ENCODE results near the gene OSBPL10. TPM values are rescaled to one million over a fixed set of nuclear protein-coding genes. Genes with fewer than 3 reads are reported as not detected.

OSBPL10 gene
- total RNA-seq, 4 donors from 2014 or later: 30.0 to 49.7 (median 43.7) TPM

DNA sequence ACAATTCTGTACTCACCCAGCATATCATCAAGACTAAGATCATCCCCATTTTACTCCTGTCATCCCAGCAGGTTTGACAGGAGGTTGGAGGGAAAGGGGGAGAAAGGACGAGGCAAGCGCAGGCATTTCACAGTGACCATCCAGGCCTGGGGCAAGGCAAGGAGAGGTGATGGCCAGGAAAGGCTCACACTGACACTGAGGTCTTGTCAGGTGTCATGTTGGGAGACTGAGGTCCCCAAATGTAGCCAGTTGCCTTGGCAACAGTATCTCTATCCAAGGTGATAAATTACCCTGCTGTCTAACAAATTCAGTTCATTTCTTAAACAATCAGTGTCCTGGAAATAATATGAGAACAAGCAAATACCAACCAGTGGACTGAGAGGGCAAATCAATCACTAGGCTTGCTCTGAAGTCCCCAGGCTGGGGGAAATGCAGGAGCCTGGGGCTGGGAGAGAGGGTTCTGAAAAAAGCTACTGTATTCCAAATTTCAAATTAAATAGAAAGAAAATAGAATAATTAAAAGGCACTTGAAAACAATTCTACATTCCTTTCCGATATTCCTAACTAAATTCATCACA lies 172.8 kb downstream of the OSBPL10 start:
- DNase-seq: no peak
- Histone ChIP-seq H3K36me3 (no peaks in the 10 kb centered on the region), H3K27me3 (no peaks in the 10 kb centered on the region), H3K4me1 (no peaks in the 10 kb centered on the region), H3K9me3 (no peaks in the 10 kb centered on the region), H3K4me3 (no peak overlapping the region), H3K27ac (no peak overlapping the region)
- intact Hi-C loops (cut with DNase I; ENCODE audit: low total_unique reads): no loop called here
- TF ChIP-seq, protein P1, sequence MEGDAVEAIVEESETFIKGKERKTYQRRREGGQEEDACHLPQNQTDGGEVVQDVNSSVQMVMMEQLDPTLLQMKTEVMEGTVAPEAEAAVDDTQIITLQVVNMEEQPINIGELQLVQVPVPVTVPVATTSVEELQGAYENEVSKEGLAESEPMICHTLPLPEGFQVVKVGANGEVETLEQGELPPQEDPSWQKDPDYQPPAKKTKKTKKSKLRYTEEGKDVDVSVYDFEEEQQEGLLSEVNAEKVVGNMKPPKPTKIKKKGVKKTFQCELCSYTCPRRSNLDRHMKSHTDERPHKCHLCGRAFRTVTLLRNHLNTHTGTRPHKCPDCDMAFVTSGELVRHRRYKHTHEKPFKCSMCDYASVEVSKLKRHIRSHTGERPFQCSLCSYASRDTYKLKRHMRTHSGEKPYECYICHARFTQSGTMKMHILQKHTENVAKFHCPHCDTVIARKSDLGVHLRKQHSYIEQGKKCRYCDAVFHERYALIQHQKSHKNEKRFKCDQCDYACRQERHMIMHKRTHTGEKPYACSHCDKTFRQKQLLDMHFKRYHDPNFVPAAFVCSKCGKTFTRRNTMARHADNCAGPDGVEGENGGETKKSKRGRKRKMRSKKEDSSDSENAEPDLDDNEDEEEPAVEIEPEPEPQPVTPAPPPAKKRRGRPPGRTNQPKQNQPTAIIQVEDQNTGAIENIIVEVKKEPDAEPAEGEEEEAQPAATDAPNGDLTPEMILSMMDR (IDR thresholded peaks at IDR 0.05): no peak
- no peak for TF ChIP-seq POLR2A (IDR thresholded peaks at IDR 0.05)

DNA sequence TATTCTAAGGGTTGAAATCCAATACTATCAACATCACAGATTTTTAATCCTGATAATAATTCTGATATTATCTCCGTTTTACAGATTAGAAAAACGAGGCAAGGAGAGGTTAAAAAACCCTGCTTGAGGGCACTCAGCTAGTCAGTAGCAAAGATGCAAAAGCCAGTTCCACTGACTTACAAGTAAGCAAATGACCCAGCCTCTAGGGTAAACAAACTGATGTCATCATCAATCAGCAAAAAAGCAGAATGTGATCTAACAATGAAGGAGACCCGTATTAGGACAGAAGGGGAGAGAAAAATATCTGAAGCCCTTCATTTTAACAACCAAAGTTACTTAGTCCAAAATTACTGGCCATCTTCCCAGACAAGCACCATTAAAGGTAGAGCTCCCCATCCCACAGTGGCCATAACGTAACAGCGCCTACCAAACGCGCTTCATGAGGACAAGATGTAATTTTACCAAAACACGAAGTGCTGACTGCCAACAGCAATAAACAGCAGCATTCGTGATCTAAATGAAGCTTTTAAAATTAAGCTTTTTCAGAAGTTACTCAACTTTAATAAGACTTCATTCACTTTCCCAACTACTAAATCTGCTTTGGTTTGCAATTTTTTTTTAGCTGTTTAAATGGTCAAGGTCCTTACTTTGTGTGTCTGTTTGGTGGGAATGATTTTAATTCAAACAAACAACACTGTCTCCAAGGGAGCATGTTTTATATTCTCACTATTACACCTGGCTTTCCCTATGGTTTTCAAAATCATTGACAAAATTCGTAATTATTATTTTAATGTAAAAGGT lies 176.6 kb downstream of the OSBPL10 start:
- H3K27me3 ChIP-seq: no peaks in the 10 kb centered on the region
- DNase-seq: peak; percentile 39 to 67
- H3K9me3 ChIP-seq: no peaks in the 10 kb centered on the region
- H3K27ac ChIP-seq: peak overlapping the region in 1 of 2 donors; percentile 18
- no peaks in the 10 kb centered on the region for H3K4me1 ChIP-seq
- TF ChIP-seq POLR2A (IDR thresholded peaks at IDR 0.05): no peak
- TF ChIP-seq, protein P1 (IDR thresholded peaks at IDR 0.05): no peak
- intact Hi-C loops (cut with DNase I; ENCODE audit: low total_unique reads): no loop called here
- no peaks in the 10 kb centered on the region for H3K36me3 ChIP-seq
- H3K4me3 ChIP-seq: no peak overlapping the region

DNA sequence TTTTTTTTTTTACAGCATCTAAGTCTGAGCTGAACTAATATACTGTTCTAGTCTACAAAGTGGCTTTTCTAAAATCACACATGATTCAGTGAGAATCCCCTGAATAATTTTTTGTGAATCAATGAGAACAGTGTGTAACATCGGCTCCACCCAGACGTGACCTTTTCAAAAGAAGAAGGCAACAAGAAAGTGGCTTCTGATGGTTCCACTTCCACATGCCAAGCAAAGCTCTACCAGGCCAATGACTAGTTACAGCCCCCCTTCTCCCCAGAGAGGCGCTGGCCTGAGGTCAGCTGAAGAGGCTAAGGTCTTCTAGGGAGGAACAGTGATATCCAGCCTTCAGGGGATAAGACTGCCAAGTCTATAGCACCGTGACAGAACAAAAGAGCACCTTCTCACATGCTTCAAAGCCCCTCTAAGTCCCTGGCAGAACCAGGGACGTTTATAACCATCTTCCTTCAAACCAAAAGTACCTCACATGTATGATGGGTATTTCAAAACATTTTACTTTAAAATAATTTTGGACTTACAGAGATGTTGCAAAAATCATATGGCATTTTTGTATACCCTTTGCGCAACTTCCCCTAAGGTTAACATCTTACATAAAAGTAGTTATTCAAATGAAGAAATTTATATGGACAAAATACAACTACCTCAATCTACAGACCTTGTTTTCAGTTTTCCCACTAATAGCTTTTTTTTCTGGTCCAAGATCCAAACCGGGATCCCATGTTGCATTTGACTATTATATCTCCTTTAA lies 177.9 kb downstream of the OSBPL10 start:
- Histone ChIP-seq H3K36me3 (no peaks in the 10 kb centered on the region), H3K4me1 (no peaks in the 10 kb centered on the region), H3K9me3 (no peaks in the 10 kb centered on the region), H3K27me3 (no peaks in the 10 kb centered on the region), H3K27ac (peak overlapping the region in 1 of 2 donors; percentile 18), H3K4me3 (no peak overlapping the region)
- no peak for TF ChIP-seq POLR2A (IDR thresholded peaks at IDR 0.05)
- TF ChIP-seq, protein P1 (IDR thresholded peaks at IDR 0.05): no peak
- DNase-seq: no peak
- intact Hi-C loops (cut with DNase I; ENCODE audit: low total_unique reads): no loop called here

DNA sequence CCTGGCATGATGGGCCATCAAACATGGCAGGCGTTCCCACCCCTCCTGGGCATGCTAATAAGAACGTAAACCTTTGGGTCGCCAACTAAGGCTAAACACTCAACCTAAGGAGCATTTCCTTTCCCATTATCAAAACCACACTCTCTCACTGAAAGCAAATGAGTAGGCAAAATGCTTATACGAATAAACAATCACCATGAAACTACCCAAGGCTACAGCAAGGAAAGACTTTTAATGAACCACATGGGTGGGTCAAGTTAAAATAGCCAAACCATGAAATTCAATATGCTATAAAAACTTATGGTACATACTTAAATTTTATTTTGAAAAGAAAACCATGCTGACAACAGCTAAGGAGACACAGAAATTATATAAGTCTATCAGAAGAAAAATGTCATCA lies 180.6 kb downstream of the OSBPL10 start:
- Histone ChIP-seq H3K27me3 (no peaks in the 10 kb centered on the region), H3K9me3 (no peaks in the 10 kb centered on the region), H3K36me3 (no peaks in the 10 kb centered on the region), H3K27ac (no peak overlapping the region), H3K4me3 (no peak overlapping the region), H3K4me1 (no peaks in the 10 kb centered on the region)
- intact Hi-C loops (cut with DNase I; ENCODE audit: low total_unique reads): no loop called here
- TF ChIP-seq, protein P1 (IDR thresholded peaks at IDR 0.05): no peak
- TF ChIP-seq POLR2A (IDR thresholded peaks at IDR 0.05): no peak
- DNase-seq: no peak

- TF ChIP-seq, protein P1 (IDR thresholded peaks at IDR 0.05): no peak
- no peak for TF ChIP-seq POLR2A (IDR thresholded peaks at IDR 0.05)
- Histone ChIP-seq H3K36me3 (no peaks in the 10 kb centered on the region), H3K4me1 (no peaks in the 10 kb centered on the region), H3K9me3 (no peaks in the 10 kb centered on the region), H3K27ac (no peak overlapping the region), H3K4me3 (no peak overlapping the region), H3K27me3 (no peaks in the 10 kb centered on the region)
- intact Hi-C loops (cut with DNase I; ENCODE audit: low total_unique reads): no loop called here
- DNase-seq: no peak
Observed at GRCh38 chr3:31798840-31799239, 182.2 kb downstream of the OSBPL10 start.
